Immature natural killer cell (primary cell): ENCODE data around the gene TVP23B. TPM values are rescaled to one million over a fixed set of nuclear protein-coding genes. Genes with fewer than 3 reads are reported as not detected.
A peak's percentile ranks its signal among the peaks of the same experiment; 100 is the strongest.
"Not testable (repeated sequence)": the region's sequence is repeated elsewhere in the genome, so short reads cannot be mapped to it uniquely, and the experiment has no call there.

ENCODE experiments used
- DNase-seq, 3 donors: peaks; one replicate each; pipeline ENCODE4 v3.0.0; 2022; ENCODE audit warnings: mixed read lengths in 1 of 3
- H3K27ac Mint-ChIP-seq, 6 donors: one replicate each; pipeline ENCODE4 v1.8.0; 2020; ENCODE audit warnings: mixed read lengths in 6 of 6, mild to moderate bottlenecking in 5 of 6, inconsistent platforms in 4 of 6, moderate library complexity in 3 of 6
- H3K27me3 Mint-ChIP-seq, 3 donors: one replicate each; pipeline ENCODE4 v1.8.0; 2020 to 2021; ENCODE audit warnings: low read depth in 3 of 3, mild to moderate bottlenecking in 3 of 3, mixed read lengths in 3 of 3, moderate library complexity in 3 of 3, inconsistent platforms in 1 of 3
- H3K36me3 Mint-ChIP-seq, 3 donors: one replicate each; pipeline ENCODE4 v1.8.0; 2020; ENCODE audit warnings: mixed read lengths in 3 of 3, inconsistent platforms in 2 of 3, mild to moderate bottlenecking in 2 of 3
- H3K4me1 Mint-ChIP-seq, 2 donors: one replicate each; pipeline ENCODE4 v1.8.0; 2020; ENCODE audit warnings: inconsistent platforms in 2 of 2, mild to moderate bottlenecking in 2 of 2, mixed read lengths in 2 of 2, moderate library complexity in 1 of 2
- H3K4me3 Mint-ChIP-seq, 5 donors: one replicate each; pipeline ENCODE4 v1.8.0; 2020; ENCODE audit warnings: mild to moderate bottlenecking in 5 of 5, mixed read lengths in 5 of 5, inconsistent platforms in 3 of 5, moderate library complexity in 3 of 5
- H3K9me3 Mint-ChIP-seq, 6 donors: one replicate each; pipeline ENCODE4 v1.8.0; 2020; ENCODE audit warnings: mild to moderate bottlenecking in 6 of 6, mixed read lengths in 6 of 6, inconsistent platforms in 4 of 6, moderate library complexity in 3 of 6
- polyA plus RNA-seq, 3 donors: library from polyadenylated mRNA; unstranded; fragments of 300-500 nt; fragmentation: Illumina TruSeq; gene quantifications; one replicate each; pipeline ENCODE4 v1.2.3, GENCODE V29; 2021

Gene TVP23B
- polyA plus RNA-seq, result 10 to 100 TPM; 23.6 to 55.4 (median 47.6) TPM

GRCh38 chr17:18780991-18781718 is at the start of gene TVP23B:
Gene TVP23B, plus strand, starts transcription at chr17:18781183. Its CDS starts 111 bp downstream, at chr17:18781294.
- not testable (repeated sequence) for H3K36me3 Mint-ChIP-seq, H3K27me3 Mint-ChIP-seq, H3K9me3 Mint-ChIP-seq
- Mint-ChIP-seq H3K4me3 (peak within 1 kb of the TSS; percentile 92 to 98 (median 93)), H3K27ac (peak within 1 kb of the TSS; percentile 89 to 99 (median 96)), H3K4me1 (peaks cover 21 to 35% of the 10 kb centered on the region in 2 donors)
- DNase-seq, result peak; percentile 92 to 95 (median 95)

GRCh38 chr17:18732438-18732837 is 48.5 kb upstream of the TVP23B start:
- not testable (repeated sequence) for H3K27me3 Mint-ChIP-seq, H3K4me1 Mint-ChIP-seq, DNase-seq, H3K27ac Mint-ChIP-seq, H3K4me3 Mint-ChIP-seq, H3K9me3 Mint-ChIP-seq, H3K36me3 Mint-ChIP-seq

GRCh38 chr17:18733350-18733749 is 47.6 kb upstream of the TVP23B start:
- DNase-seq, H3K9me3 Mint-ChIP-seq, H3K27me3 Mint-ChIP-seq, H3K27ac Mint-ChIP-seq, H3K36me3 Mint-ChIP-seq, H3K4me1 Mint-ChIP-seq, H3K4me3 Mint-ChIP-seq: not testable (repeated sequence)

GRCh38 chr17:18739616-18740391 is 41.2 kb upstream of the TVP23B start:
- H3K4me1 Mint-ChIP-seq, H3K9me3 Mint-ChIP-seq, H3K4me3 Mint-ChIP-seq, DNase-seq, H3K27me3 Mint-ChIP-seq, H3K36me3 Mint-ChIP-seq, H3K27ac Mint-ChIP-seq: not testable (repeated sequence)

- H3K27me3 Mint-ChIP-seq, H3K9me3 Mint-ChIP-seq, H3K4me1 Mint-ChIP-seq, DNase-seq, H3K36me3 Mint-ChIP-seq, H3K4me3 Mint-ChIP-seq, H3K27ac Mint-ChIP-seq: not testable (repeated sequence)
Observed at GRCh38 chr17:18741228-18741627, 39.8 kb upstream of the TVP23B start.

GRCh38 chr17:18743699-18744421 is 37.1 kb upstream of the TVP23B start, which contains the start of gene FBXW10:
Gene FBXW10, plus strand, starts transcription at chr17:18744054. Its CDS starts 191 bp downstream, at chr17:18744245.
- not testable (repeated sequence) for H3K4me3 Mint-ChIP-seq, H3K27me3 Mint-ChIP-seq, H3K36me3 Mint-ChIP-seq, H3K9me3 Mint-ChIP-seq, DNase-seq, H3K4me1 Mint-ChIP-seq
- peak within 1 kb of the TSS in 1 of 6 donors; percentile 45 for H3K27ac Mint-ChIP-seq

GRCh38 chr17:18744726-18745125 is 36.3 kb upstream of the TVP23B start:
- not testable (repeated sequence) for H3K27ac Mint-ChIP-seq, H3K27me3 Mint-ChIP-seq, H3K4me1 Mint-ChIP-seq, H3K36me3 Mint-ChIP-seq, H3K9me3 Mint-ChIP-seq, DNase-seq, H3K4me3 Mint-ChIP-seq

- H3K36me3 Mint-ChIP-seq, H3K9me3 Mint-ChIP-seq, DNase-seq, H3K4me3 Mint-ChIP-seq, H3K4me1 Mint-ChIP-seq, H3K27ac Mint-ChIP-seq, H3K27me3 Mint-ChIP-seq: not testable (repeated sequence)
Observed at GRCh38 chr17:18746551-18746950, 34.4 kb upstream of the TVP23B start.

- not testable (repeated sequence) for H3K27ac Mint-ChIP-seq, H3K4me3 Mint-ChIP-seq, H3K9me3 Mint-ChIP-seq, DNase-seq, H3K4me1 Mint-ChIP-seq, H3K36me3 Mint-ChIP-seq, H3K27me3 Mint-ChIP-seq
Observed at GRCh38 chr17:18747501-18747900, 33.5 kb upstream of the TVP23B start.

GRCh38 chr17:18750242-18750641 is 30.7 kb upstream of the TVP23B start:
- DNase-seq, H3K4me1 Mint-ChIP-seq, H3K27ac Mint-ChIP-seq: not testable (repeated sequence)

GRCh38 chr17:18753829-18754409 is 27.1 kb upstream of the TVP23B start:
- H3K9me3 Mint-ChIP-seq, DNase-seq, H3K27me3 Mint-ChIP-seq, H3K4me1 Mint-ChIP-seq, H3K36me3 Mint-ChIP-seq, H3K27ac Mint-ChIP-seq, H3K4me3 Mint-ChIP-seq: not testable (repeated sequence)

More at GRCh38 chr17:18750242-18750641, 30.7 kb upstream of the TVP23B start:
- not testable (repeated sequence) for H3K36me3 Mint-ChIP-seq, H3K27me3 Mint-ChIP-seq, H3K9me3 Mint-ChIP-seq, H3K4me3 Mint-ChIP-seq

- not testable (repeated sequence) for H3K9me3 Mint-ChIP-seq, H3K27ac Mint-ChIP-seq, DNase-seq, H3K4me3 Mint-ChIP-seq, H3K4me1 Mint-ChIP-seq, H3K36me3 Mint-ChIP-seq, H3K27me3 Mint-ChIP-seq
Observed at GRCh38 chr17:18755969-18756368, 25.0 kb upstream of the TVP23B start.

- H3K4me3 Mint-ChIP-seq, H3K9me3 Mint-ChIP-seq, DNase-seq, H3K36me3 Mint-ChIP-seq, H3K4me1 Mint-ChIP-seq, H3K27me3 Mint-ChIP-seq, H3K27ac Mint-ChIP-seq: not testable (repeated sequence)
Observed at GRCh38 chr17:18757368-18758044, 23.5 kb upstream of the TVP23B start.
